Measurements from ENCODE around the gene MAP4K2.
A peak's percentile ranks its signal among the peaks of the same experiment; 100 is the strongest.

DNA sequence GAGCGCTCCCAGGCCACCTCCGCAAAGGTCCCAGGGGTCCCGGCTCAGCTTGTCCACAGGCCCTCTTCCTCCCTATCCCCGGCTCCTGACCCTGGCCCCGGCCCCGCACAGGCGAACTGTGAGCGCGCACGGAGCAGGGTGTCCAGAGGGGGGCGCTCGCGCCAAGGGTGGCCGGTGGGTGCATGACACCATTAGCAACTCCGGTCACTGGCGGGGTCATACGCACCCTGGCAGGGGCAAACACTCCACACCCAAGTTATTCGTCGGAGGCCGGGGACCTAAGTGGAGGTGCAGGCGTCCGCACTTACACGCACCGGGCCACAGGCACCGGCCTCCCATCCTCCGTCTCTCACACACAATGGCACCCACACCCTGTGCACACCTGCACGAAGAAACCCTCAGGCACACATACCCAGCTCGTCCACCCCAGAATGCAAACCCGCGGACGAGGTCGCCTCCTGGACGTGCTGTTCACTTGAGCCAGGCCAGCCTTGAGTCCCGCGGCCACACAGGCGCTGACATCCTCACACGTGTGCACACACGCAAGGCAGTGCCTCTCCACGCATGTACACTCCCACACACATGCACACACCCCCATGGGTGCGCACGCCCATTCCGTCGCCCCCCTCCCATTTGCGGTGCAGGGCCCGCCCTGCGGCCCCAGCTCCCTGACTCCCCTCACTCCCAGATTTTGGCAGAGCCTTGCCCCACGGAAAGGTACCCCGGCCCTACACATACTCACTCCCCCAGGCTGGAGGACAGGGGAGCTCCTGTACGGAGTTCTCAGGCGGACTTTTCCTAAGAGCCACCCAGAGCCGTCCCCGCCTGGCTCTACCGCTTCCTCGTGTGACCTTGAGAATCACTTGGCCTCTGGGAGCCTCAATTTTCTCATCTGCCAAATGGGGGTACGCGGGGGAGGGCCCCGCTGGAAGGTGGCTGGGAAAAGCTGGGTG, 59.1 kb downstream of the MAP4K2 start, which contains the start of gene RASGRP2:
- TF ChIP-seq POLR2A (IDR thresholded peaks at IDR 0.05), result no peak
- TF ChIP-seq, protein P1, sequence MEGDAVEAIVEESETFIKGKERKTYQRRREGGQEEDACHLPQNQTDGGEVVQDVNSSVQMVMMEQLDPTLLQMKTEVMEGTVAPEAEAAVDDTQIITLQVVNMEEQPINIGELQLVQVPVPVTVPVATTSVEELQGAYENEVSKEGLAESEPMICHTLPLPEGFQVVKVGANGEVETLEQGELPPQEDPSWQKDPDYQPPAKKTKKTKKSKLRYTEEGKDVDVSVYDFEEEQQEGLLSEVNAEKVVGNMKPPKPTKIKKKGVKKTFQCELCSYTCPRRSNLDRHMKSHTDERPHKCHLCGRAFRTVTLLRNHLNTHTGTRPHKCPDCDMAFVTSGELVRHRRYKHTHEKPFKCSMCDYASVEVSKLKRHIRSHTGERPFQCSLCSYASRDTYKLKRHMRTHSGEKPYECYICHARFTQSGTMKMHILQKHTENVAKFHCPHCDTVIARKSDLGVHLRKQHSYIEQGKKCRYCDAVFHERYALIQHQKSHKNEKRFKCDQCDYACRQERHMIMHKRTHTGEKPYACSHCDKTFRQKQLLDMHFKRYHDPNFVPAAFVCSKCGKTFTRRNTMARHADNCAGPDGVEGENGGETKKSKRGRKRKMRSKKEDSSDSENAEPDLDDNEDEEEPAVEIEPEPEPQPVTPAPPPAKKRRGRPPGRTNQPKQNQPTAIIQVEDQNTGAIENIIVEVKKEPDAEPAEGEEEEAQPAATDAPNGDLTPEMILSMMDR (IDR thresholded peaks at IDR 0.05), result peak; percentile 20 to 74 (median 56)
